ENCODE measurements around the gene GSN. TPM values are rescaled to one million over a fixed set of nuclear protein-coding genes. Genes with fewer than 3 reads are reported as not detected.

Gene GSN
- total RNA-seq, 4 donors from 2014 or later, result 628 to 986 (median 782) TPM

- intact Hi-C loops (cut with DNase I; ENCODE audit: low total_unique reads), result no loop called here
- no peaks in the 10 kb centered on the region for H3K36me3 ChIP-seq
- 20 to 33% methylated on average over 3 to 9 of the region's 10 CpGs for WGBS, 2 donors (ENCODE audit: low coverage in 1 of 2)
- H3K4me3 ChIP-seq, result no peak overlapping the region
- H3K9me3 ChIP-seq, result no peaks in the 10 kb centered on the region
- DNase-seq, result peak; percentile 94
- peak; percentile 80 to 94 (median 89) for TF ChIP-seq POLR2AphosphoS5 (IDR thresholded peaks at IDR 0.05)
- peak; percentile 24 for TF ChIP-seq POLR2A (IDR thresholded peaks at IDR 0.05)
- TF ChIP-seq EP300 (IDR thresholded peaks at IDR 0.05; ENCODE audit: low read depth), result peak; percentile 93
- TF ChIP-seq CTCF (IDR thresholded peaks at IDR 0.05), result no peak
- H3K27me3 ChIP-seq, result no peaks in the 10 kb centered on the region
- peaks cover 73 to 99% (median 94%) of the 10 kb centered on the region in 4 donors for H3K4me1 ChIP-seq
- peak overlapping the region; percentile 95 to 98 (median 96) for H3K27ac ChIP-seq
- in situ Hi-C loops (cut with MboI; ENCODE audit: low pct_ligation_motif_present in 1 of 4, low pct_unique_long_range_greater_than_20kb in 1 of 4, low sequenced_read_pairs in 3 of 4), result no loop called here
Observed at GRCh38 chr9:121281614-121282276, 13.8 kb downstream of the GSN start.

- in situ Hi-C loops (cut with MboI; ENCODE audit: low pct_ligation_motif_present in 1 of 4, low pct_unique_long_range_greater_than_20kb in 1 of 4, low sequenced_read_pairs in 3 of 4), result no loop called here
- peak overlapping the region; percentile 95 to 98 (median 96) for H3K27ac ChIP-seq
Observed at GRCh38 chr9:121282277-121283079, 14.5 kb downstream of the GSN start.

GRCh38 chr9:121283080-121283398 is 15.1 kb downstream of the GSN start:
- no peaks in the 10 kb centered on the region for H3K27me3 ChIP-seq
- no peaks in the 10 kb centered on the region for H3K36me3 ChIP-seq
- H3K9me3 ChIP-seq, result no peaks in the 10 kb centered on the region
- 71 to 80% methylated on average over 2 of the region's 2 CpGs for WGBS, 2 donors (ENCODE audit: low coverage in 1 of 2)
- no peak overlapping the region for H3K4me3 ChIP-seq
- no peak for DNase-seq
- H3K4me1 ChIP-seq, result peaks cover 84 to 100% (median 99%) of the 10 kb centered on the region in 4 donors
- in situ Hi-C loops (cut with MboI; ENCODE audit: low pct_ligation_motif_present in 1 of 4, low pct_unique_long_range_greater_than_20kb in 1 of 4, low sequenced_read_pairs in 3 of 4), result no loop called here
- peak overlapping the region; percentile 95 to 98 (median 96) for H3K27ac ChIP-seq
- TF ChIP-seq POLR2A (IDR thresholded peaks at IDR 0.05), result no peak
- TF ChIP-seq EP300 (IDR thresholded peaks at IDR 0.05; ENCODE audit: low read depth), result peak; percentile 72
- TF ChIP-seq POLR2AphosphoS5 (IDR thresholded peaks at IDR 0.05), result peak in 1 of 3 donors; percentile 17
- no peak for TF ChIP-seq CTCF (IDR thresholded peaks at IDR 0.05)
- intact Hi-C loops (cut with DNase I; ENCODE audit: low total_unique reads), result no loop called here

More at GRCh38 chr9:121282277-121283079, 14.5 kb downstream of the GSN start:
- intact Hi-C loops (cut with DNase I; ENCODE audit: low total_unique reads), result no loop called here
- 17 to 41% methylated on average over 1 to 13 of the region's 13 CpGs for WGBS, 2 donors (ENCODE audit: low coverage in 1 of 2)
- DNase-seq, result peak; percentile 58
- Histone ChIP-seq H3K36me3 (no peaks in the 10 kb centered on the region), H3K4me1 (peaks cover 78 to 100% (median 99%) of the 10 kb centered on the region in 4 donors), H3K4me3 (no peak overlapping the region), H3K9me3 (no peaks in the 10 kb centered on the region), H3K27me3 (no peaks in the 10 kb centered on the region)
- TF ChIP-seq POLR2AphosphoS5 (IDR thresholded peaks at IDR 0.05) (peak; percentile 16 to 48 (median 28)), CTCF (IDR thresholded peaks at IDR 0.05) (no peak)

- Histone ChIP-seq H3K27ac (peak overlapping the region; percentile 95 to 98 (median 96)), H3K27me3 (no peaks in the 10 kb centered on the region), H3K9me3 (no peaks in the 10 kb centered on the region), H3K4me3 (no peak overlapping the region), H3K36me3 (no peaks in the 10 kb centered on the region), H3K4me1 (peaks cover 91 to 100% (median 100%) of the 10 kb centered on the region in 4 donors)
- WGBS, 2 donors (ENCODE audit: low coverage in 1 of 2), result 70 to 100% methylated on average over 1 to 11 of the region's 11 CpGs
- DNase-seq, result no peak
- TF ChIP-seq EP300 (IDR thresholded peaks at IDR 0.05; ENCODE audit: low read depth), result no peak
- no peak for TF ChIP-seq CTCF (IDR thresholded peaks at IDR 0.05)
- TF ChIP-seq POLR2AphosphoS5 (IDR thresholded peaks at IDR 0.05), result no peak
- TF ChIP-seq POLR2A (IDR thresholded peaks at IDR 0.05), result no peak
- intact Hi-C loops (cut with DNase I; ENCODE audit: low total_unique reads), result no loop called here
- in situ Hi-C loops (cut with MboI; ENCODE audit: low pct_ligation_motif_present in 1 of 4, low pct_unique_long_range_greater_than_20kb in 1 of 4, low sequenced_read_pairs in 3 of 4), result no loop called here
Observed at GRCh38 chr9:121283856-121284732, 16.1 kb downstream of the GSN start.

All from transverse colon (tissue), 4 donors.